HEK293T (cell line): ENCODE measurements around the gene KIAA1755.

Experiments used
- CTCF ChIA-PET: fragments of 350-600 bp; formaldehyde crosslinking; extraction: SDS; loops from one replicate; lab custom pipeline; 2021; ENCODE audit warnings: antibody characterized with exemption, inconsistent platforms; lab: Yijun Ruan, JAX
- POLR2A ChIA-PET: fragments of 350-600 bp; formaldehyde crosslinking; extraction: SDS; loops from one replicate; lab custom pipeline; 2020; ENCODE audit warnings: antibody characterized with exemption, inconsistent platforms; lab: Yijun Ruan, JAX
- DNase-seq: peaks from one replicate; pipeline ENCODE4 v3.0.0; 2012; ENCODE audit warnings: mixed read lengths; ENCODE audit errors: extremely low spot score
- ARNT ChIP-seq: fragments of 450-650 bp; IDR thresholded peaks from 2 replicates; pipeline ENCODE4 v1.6.1; 2017; ENCODE audit warnings: mild to moderate bottlenecking
- BHLHE40 ChIP-seq: fragments of 450-650 bp; IDR thresholded peaks from 2 replicates; pipeline ENCODE4 v1.6.1; 2016; ENCODE audit warnings: mild to moderate bottlenecking, moderate library complexity, borderline replicate concordance
- CTBP1 ChIP-seq: fragments of 450-650 bp; IDR thresholded peaks from 2 replicates; pipeline ENCODE4 v1.6.1; 2016; ENCODE audit warnings: borderline replicate concordance
- ELF4 ChIP-seq: fragments of 450-650 bp; IDR thresholded peaks from 2 replicates; pipeline ENCODE4 v1.6.1; 2017; ENCODE audit warnings: antibody characterized with exemption
- FOXA1 ChIP-seq: fragments of 450-650 bp; IDR thresholded peaks from 2 replicates; pipeline ENCODE4 v1.6.1; 2016; ENCODE audit warnings: mild to moderate bottlenecking
- FOXK2 ChIP-seq: fragments of 450-650 bp; IDR thresholded peaks from 2 replicates; pipeline ENCODE4 v1.6.1; 2016; ENCODE audit warnings: mild to moderate bottlenecking
- FOXM1 ChIP-seq: fragments of 450-650 bp; IDR thresholded peaks from 2 replicates; pipeline ENCODE4 v1.6.1; 2017; ENCODE audit warnings: mild to moderate bottlenecking, borderline replicate concordance
- HDGF ChIP-seq: fragments of 450-650 bp; IDR thresholded peaks from 2 replicates; pipeline ENCODE4 v1.6.1; 2017; ENCODE audit warnings: antibody characterized with exemption, borderline replicate concordance
- L3MBTL2 ChIP-seq: fragments of 450-650 bp; conservative IDR thresholded peaks from 2 replicates; pipeline ENCODE4 v1.6.1; 2016; ENCODE audit warnings: mild to moderate bottlenecking
- LEF1 ChIP-seq: fragments of 450-650 bp; IDR thresholded peaks from 2 replicates; pipeline ENCODE4 v1.6.1; 2017; ENCODE audit warnings: mild to moderate bottlenecking, borderline replicate concordance
- NFRKB ChIP-seq: fragments of 450-650 bp; IDR thresholded peaks from 2 replicates; pipeline ENCODE4 v1.6.1; 2016; ENCODE audit warnings: mild to moderate bottlenecking, moderate library complexity
- PKNOX1 ChIP-seq: fragments of 450-650 bp; IDR thresholded peaks from 2 replicates; pipeline ENCODE4 v1.6.1; 2016
- SP1 ChIP-seq: fragments of 450-650 bp; IDR thresholded peaks from 2 replicates; pipeline ENCODE4 v1.6.1; 2017
- SUZ12 ChIP-seq: fragments of 450-650 bp; IDR thresholded peaks from 2 replicates; pipeline ENCODE4 v1.6.1; 2016; ENCODE audit warnings: mild to moderate bottlenecking
- TARDBP ChIP-seq: fragments of 450-650 bp; IDR thresholded peaks from 2 replicates; pipeline ENCODE4 v1.6.1; 2016
- ZNF384 ChIP-seq: fragments of 450-650 bp; IDR thresholded peaks from 2 replicates; pipeline ENCODE4 v1.6.1; 2016

The KIAA1755 gene

GRCh38 chr20:38186788-38187221 lies 73.7 kb downstream of the KIAA1755 start:
- CTCF ChIA-PET, result interaction anchor here (0.6 kb wide), 1 partner anchor 8 kb away, joined by 3 read pairs; no protein-coding TSS in a partner anchor
- no peak for DNase-seq
- TF ChIP-seq HDGF (no peak), PKNOX1 (no peak), LEF1 (no peak), L3MBTL2 (no peak), CTBP1 (no peak), FOXA1 (no peak), NFRKB (no peak), SUZ12 (no peak)
- POLR2A ChIA-PET, result no interaction called here

- no peak for DNase-seq
- TF ChIP-seq PKNOX1 (peak; percentile 85), L3MBTL2 (no peak)
- ChIA-PET POLR2A (no interaction called here), CTCF (interaction anchor here (0.6 kb wide), 1 partner anchor 21 kb away, joined by 7 read pairs; no protein-coding TSS in a partner anchor)
Measured at GRCh38 chr20:38184101-38184500, 76.4 kb downstream of the KIAA1755 start.

- no peak for DNase-seq
- CTCF ChIA-PET, result no interaction called here
- TF ChIP-seq TARDBP (no peak), HDGF (no peak), ELF4 (no peak), ARNT (no peak), FOXM1 (no peak), BHLHE40 (no peak), SUZ12 (no peak), PKNOX1 (no peak), FOXA1 (no peak), L3MBTL2 (no peak), NFRKB (no peak), CTBP1 (no peak)
- POLR2A ChIA-PET, result no interaction called here
Measured at GRCh38 chr20:38181971-38182370, 78.6 kb downstream of the KIAA1755 start.

- ChIA-PET POLR2A (interaction anchor here (1.3 kb wide), 1 partner anchor 10 kb away, joined by 4 read pairs; no protein-coding TSS in a partner anchor), CTCF (interaction anchor here (0.8 kb wide), 1 partner anchor 126 kb away, joined by 4 read pairs; no protein-coding TSS in a partner anchor)
- peak; percentile 42; the same call in 1 of the 2 replicates for TF ChIP-seq LEF1
- TF ChIP-seq FOXM1, result no peak
- no peak for TF ChIP-seq BHLHE40
- DNase-seq, result no peak
Measured at GRCh38 chr20:38181207-38181801, 79.2 kb downstream of the KIAA1755 start.

- no peak for DNase-seq
- TF ChIP-seq NFRKB (no peak), LEF1 (no peak), L3MBTL2 (no peak), SUZ12 (no peak), ARNT (no peak), ZNF384 (no peak), FOXK2 (no peak), SP1 (no peak), PKNOX1 (no peak), HDGF (no peak), FOXM1 (no peak), ELF4 (no peak), FOXA1 (no peak), TARDBP (no peak)
- ChIA-PET POLR2A (interaction anchor here (1.3 kb wide), 1 partner anchor 10 kb away, joined by 4 read pairs; no protein-coding TSS in a partner anchor), CTCF (interaction anchor here (0.8 kb wide), 1 partner anchor 126 kb away, joined by 4 read pairs; no protein-coding TSS in a partner anchor)
Measured at GRCh38 chr20:38180781-38181180, 79.8 kb downstream of the KIAA1755 start.

GRCh38 chr20:38179846-38180245 lies 80.7 kb downstream of the KIAA1755 start:
- no peak for DNase-seq
- TF ChIP-seq FOXA1 (no peak), BHLHE40 (no peak), FOXK2 (no peak), ELF4 (no peak), HDGF (no peak), ARNT (no peak), PKNOX1 (no peak)
- CTCF ChIA-PET, result no interaction called here
- POLR2A ChIA-PET, result no interaction called here
